ENCODE measurements around the gene SLC34A2.
"Not testable (repeated sequence)": the region's sequence is repeated elsewhere in the genome, so short reads cannot be mapped to it uniquely, and the experiment has no call there.

The SLC34A2 gene

GRCh38 chr4:25661441-25661840 is 5.8 kb downstream of the SLC34A2 start:
- not testable (repeated sequence) for DNase-seq (ENCODE audit: low spot score); FAIRE-seq

- no peak for DNase-seq (ENCODE audit: low spot score)
- FAIRE-seq = no peak
Measured at GRCh38 chr4:25662306-25662705, 6.7 kb downstream of the SLC34A2 start.

- FAIRE-seq (no peak), DNase-seq (ENCODE audit: low spot score) (no peak)
Measured at GRCh38 chr4:25663781-25664180, 8.1 kb downstream of the SLC34A2 start.

- FAIRE-seq (no peak), DNase-seq (ENCODE audit: low spot score) (no peak)
Measured at GRCh38 chr4:25666031-25666630, 10.5 kb downstream of the SLC34A2 start.

GRCh38 chr4:25667931-25668557 is 12.4 kb downstream of the SLC34A2 start:
- FAIRE-seq = no peak
- DNase-seq (ENCODE audit: low spot score) = no peak

GRCh38 chr4:25670991-25671390 is 15.3 kb downstream of the SLC34A2 start:
- DNase-seq (ENCODE audit: low spot score) (no peak), FAIRE-seq (no peak)

- DNase-seq (ENCODE audit: low spot score) (no peak), FAIRE-seq (no peak)
Measured at GRCh38 chr4:25672756-25673155, 17.1 kb downstream of the SLC34A2 start.

- DNase-seq (ENCODE audit: low spot score) (no peak), FAIRE-seq (no peak)
Measured at GRCh38 chr4:25674386-25674785, 18.7 kb downstream of the SLC34A2 start.

GRCh38 chr4:25676221-25676620 is 20.6 kb downstream of the SLC34A2 start:
- no peak for DNase-seq (ENCODE audit: low spot score)
- FAIRE-seq = no peak

- FAIRE-seq (no peak), DNase-seq (ENCODE audit: low spot score) (no peak)
Measured at GRCh38 chr4:25677157-25677556, 21.5 kb downstream of the SLC34A2 start.

GRCh38 chr4:25677943-25678342 is 22.3 kb downstream of the SLC34A2 start:
- FAIRE-seq (no peak), DNase-seq (ENCODE audit: low spot score) (no peak)

GRCh38 chr4:25687773-25688172 is 32.1 kb downstream of the SLC34A2 start:
- FAIRE-seq = no peak
- no peak for DNase-seq (ENCODE audit: low spot score)

GRCh38 chr4:25694466-25694865 is 38.8 kb downstream of the SLC34A2 start:
- DNase-seq (ENCODE audit: low spot score) = peak; percentile 26

GRCh38 chr4:25696409-25696808 is 40.8 kb downstream of the SLC34A2 start:
- no peak for FAIRE-seq
- DNase-seq (ENCODE audit: low spot score) = no peak

More at GRCh38 chr4:25694466-25694865, 38.8 kb downstream of the SLC34A2 start:
- no peak for FAIRE-seq

- DNase-seq (ENCODE audit: low spot score) (no peak), FAIRE-seq (no peak)
Measured at GRCh38 chr4:25697516-25697915, 41.9 kb downstream of the SLC34A2 start.

GRCh38 chr4:25700661-25701060 is 45.0 kb downstream of the SLC34A2 start:
- no peak for DNase-seq (ENCODE audit: low spot score)
- FAIRE-seq = no peak

GRCh38 chr4:25702848-25703247 is 47.2 kb downstream of the SLC34A2 start:
- FAIRE-seq (no peak), DNase-seq (ENCODE audit: low spot score) (no peak)

GRCh38 chr4:25703731-25704388 is 48.2 kb downstream of the SLC34A2 start:
- FAIRE-seq (no peak), DNase-seq (ENCODE audit: low spot score) (no peak)

GRCh38 chr4:25704516-25704915 is 48.9 kb downstream of the SLC34A2 start:
- DNase-seq (ENCODE audit: low spot score) = no peak

GRCh38 chr4:25710637-25711036 is 55.0 kb downstream of the SLC34A2 start:
- FAIRE-seq (no peak), DNase-seq (ENCODE audit: low spot score) (no peak)

More at GRCh38 chr4:25704516-25704915, 48.9 kb downstream of the SLC34A2 start:
- FAIRE-seq = no peak

- DNase-seq (ENCODE audit: low spot score) (no peak), FAIRE-seq (no peak)
Measured at GRCh38 chr4:25712611-25713010, 57.0 kb downstream of the SLC34A2 start.

GRCh38 chr4:25713812-25714211 is 58.2 kb downstream of the SLC34A2 start:
- FAIRE-seq (no peak), DNase-seq (ENCODE audit: low spot score) (no peak)

- FAIRE-seq (no peak), DNase-seq (ENCODE audit: low spot score) (no peak)
Measured at GRCh38 chr4:25722964-25723363, 67.3 kb downstream of the SLC34A2 start.

Data from urothelium cell line (cell line).